PFSK-1 (cell line): ENCODE results near the gene RARRES2.

Experiments
- FOXP2 ChIP-seq: optimal IDR thresholded peaks from 2 replicates; pipeline ENCODE3; 2011; ENCODE audit warnings: borderline replicate concordance, control low read depth, inconsistent platforms; ENCODE audit not compliant: insufficient read depth; ENCODE audit errors: extremely low read length, extremely low read depth
- POLR2AphosphoS5 ChIP-seq: IDR thresholded peaks from 2 replicates; pipeline ENCODE4 v1.6.1; 2012; ENCODE audit warnings: low read depth, mild to moderate bottlenecking, control low read depth, low read length, moderate library complexity
- REST ChIP-seq, 2 experiments: IDR thresholded peaks; 2 replicates each; pipeline versions ENCODE4 v1.6.1 to v1.8.0; 2011 to 2012; ENCODE audit warnings: low read depth in 2 of 2, low read length in 2 of 2, control low read depth in 1 of 2, inconsistent platforms in 1 of 2, mild to moderate bottlenecking in 1 of 2, moderate library complexity in 1 of 2; ENCODE audit not compliant: insufficient read depth in 1 of 2
- SIN3A ChIP-seq: IDR thresholded peaks from 2 replicates; pipeline ENCODE4 v1.6.1; 2012; ENCODE audit warnings: mild to moderate bottlenecking, low read length, moderate library complexity, borderline replicate concordance; ENCODE audit not compliant: insufficient read depth
- TAF1 ChIP-seq: IDR thresholded peaks from 2 replicates; pipeline ENCODE4 v1.6.1; 2012; ENCODE audit warnings: low read length, control low read depth, borderline replicate concordance; ENCODE audit not compliant: insufficient read depth

The RARRES2 gene

GRCh38 chr7:150344299-150344698, 2.9 kb upstream of the RARRES2 start:
- TF ChIP-seq SIN3A (no peak), FOXP2 (no peak), POLR2AphosphoS5 (no peak), REST (IDR thresholded peaks at IDR 0.05; ENCODE audit: insufficient read depth in 1 of 2, low read depth in 2 of 2, low read length in 2 of 2) (no peak), TAF1 (no peak)

GRCh38 chr7:150343225-150343624, 1.8 kb upstream of the RARRES2 start:
- TF ChIP-seq TAF1: no peak
- no peak for TF ChIP-seq FOXP2
- TF ChIP-seq POLR2AphosphoS5: no peak
- no peak for TF ChIP-seq SIN3A
- no peak for TF ChIP-seq REST (IDR thresholded peaks at IDR 0.05; ENCODE audit: insufficient read depth in 1 of 2, low read depth in 2 of 2, low read length in 2 of 2)

- TF ChIP-seq POLR2AphosphoS5: no peak
Observed at GRCh38 chr7:150342121-150342408, 636 bp upstream of the RARRES2 start.

DNA sequence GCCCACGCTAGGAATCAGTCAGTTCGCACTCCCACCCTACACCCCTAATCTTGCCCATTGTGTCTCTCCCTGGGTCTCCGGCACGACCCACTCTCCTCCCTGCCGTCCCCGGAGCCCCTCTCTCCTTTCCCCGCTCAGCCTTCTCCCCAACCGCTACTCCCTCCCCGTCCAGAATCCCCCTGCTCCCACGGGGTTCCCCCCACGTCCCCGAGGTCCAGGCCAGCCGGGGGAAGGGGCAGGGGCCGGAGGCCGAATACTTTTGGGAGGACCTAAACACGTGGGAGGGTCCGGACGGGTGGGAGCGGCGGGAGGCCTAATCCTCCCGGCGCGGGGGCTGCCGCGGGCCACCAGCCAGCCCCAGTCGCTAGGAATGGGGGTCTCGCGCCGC, 560 bp downstream of the RARRES2 start:
- TF ChIP-seq TAF1 (no peak), REST (IDR thresholded peaks at IDR 0.05; ENCODE audit: insufficient read depth in 1 of 2, low read depth in 2 of 2, low read length in 2 of 2) (no peak), FOXP2 (no peak), SIN3A (no peak), POLR2AphosphoS5 (no peak)

- TF ChIP-seq FOXP2 (no peak), POLR2AphosphoS5 (no peak), SIN3A (no peak), REST (IDR thresholded peaks at IDR 0.05; ENCODE audit: insufficient read depth in 1 of 2, low read depth in 2 of 2, low read length in 2 of 2) (no peak), TAF1 (no peak)
Observed at GRCh38 chr7:150340024-150340749, 1.2 kb downstream of the RARRES2 start.
